GM19328 (cell line): ENCODE data around the gene CLEC2B.

ENCODE experiments used
- ATAC-seq: cut with Tn5 transposase; IDR thresholded peaks from one replicate; pipeline ENCODE4 v1.9.1; 2021; ENCODE audit warnings: mild to moderate bottlenecking, moderate library complexity; ENCODE audit not compliant: unreplicated experiment

The CLEC2B gene

GRCh38 chr12:9870286-9870866, 1.2 kb upstream of the CLEC2B start:
- no peak for ATAC-seq

- ATAC-seq: no peak
These were observed 225 bp downstream of the CLEC2B start for GRCh38 chr12:9868951-9869306.

- no peak for ATAC-seq
These were observed 798 bp downstream of the CLEC2B start for GRCh38 chr12:9868311-9868801.

DNA sequence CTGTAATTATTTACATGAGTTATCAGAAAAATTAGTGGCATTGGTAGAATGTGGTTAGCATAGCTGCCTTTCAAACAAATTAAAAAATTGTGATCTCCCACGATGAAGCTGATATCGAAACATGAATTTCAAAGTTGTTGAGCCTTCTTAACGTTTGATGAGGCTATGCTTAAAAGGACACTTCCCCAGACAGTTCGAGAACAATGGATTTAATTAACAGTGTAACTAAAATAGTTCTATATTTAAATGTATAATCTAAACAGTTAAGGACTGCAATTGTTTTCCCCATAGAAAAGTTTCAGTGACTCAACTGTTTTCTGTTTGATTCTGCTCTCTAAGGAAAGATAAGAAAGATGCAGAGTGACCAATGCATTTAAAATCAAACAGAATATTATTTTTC, 1.6 kb downstream of the CLEC2B start:
- no peak for ATAC-seq

DNA sequence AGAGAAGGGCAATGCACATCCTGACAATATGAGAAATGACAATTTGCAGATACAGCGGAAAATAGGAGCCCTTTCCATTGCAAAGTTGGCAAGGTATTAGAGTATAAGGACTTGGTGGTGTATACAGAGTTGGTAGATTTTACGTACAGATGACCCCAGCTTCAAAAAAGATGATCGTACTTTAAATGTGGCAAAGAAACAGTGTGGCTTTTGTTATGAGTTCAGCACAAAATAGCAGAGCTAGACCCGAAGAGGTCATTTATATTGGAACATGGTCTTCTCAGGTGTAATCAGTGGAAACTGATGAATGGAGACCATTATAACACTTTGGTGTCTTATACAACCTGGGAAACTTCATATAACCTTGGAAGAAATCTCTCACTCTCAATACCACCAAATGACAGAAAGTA, 2.3 kb downstream of the CLEC2B start:
- ATAC-seq: no peak

DNA sequence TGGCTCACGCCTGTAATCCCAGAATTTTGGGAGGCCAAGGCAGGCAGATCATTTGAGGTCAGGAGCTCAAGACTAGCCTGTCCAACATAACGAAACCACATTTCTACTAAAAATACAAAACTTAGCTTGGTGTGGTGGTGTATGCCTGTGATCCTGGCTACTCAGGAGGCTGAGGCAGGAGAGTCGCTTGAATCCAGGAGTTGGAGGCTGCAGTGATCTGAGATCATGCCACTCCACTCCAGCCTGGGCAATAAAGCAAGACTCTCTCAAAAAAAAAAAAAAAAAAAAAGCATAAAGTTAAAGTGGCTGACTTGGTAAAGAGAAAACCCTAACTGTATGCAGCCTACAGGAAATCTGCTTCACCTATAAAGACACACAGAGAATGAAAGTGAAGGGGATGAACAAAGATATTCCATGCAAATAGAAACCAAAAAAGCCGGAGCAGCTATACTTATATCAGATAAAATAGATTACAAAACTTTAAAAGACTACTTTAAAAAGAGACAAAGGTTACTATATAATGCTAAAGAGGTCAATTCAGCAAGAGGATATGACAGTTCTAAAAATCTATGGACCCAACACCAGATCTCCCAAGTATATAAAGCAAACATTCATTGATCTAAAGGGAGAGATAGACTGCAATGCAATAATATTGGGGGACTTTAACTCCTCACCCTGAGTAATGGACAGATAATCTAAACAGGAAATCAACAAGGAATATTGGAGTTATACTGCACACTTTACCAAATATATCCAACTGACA, 4.1 kb downstream of the CLEC2B start:
- ATAC-seq: no peak

GRCh38 chr12:9858135-9858534, 11.0 kb downstream of the CLEC2B start:
- no peak for ATAC-seq

DNA sequence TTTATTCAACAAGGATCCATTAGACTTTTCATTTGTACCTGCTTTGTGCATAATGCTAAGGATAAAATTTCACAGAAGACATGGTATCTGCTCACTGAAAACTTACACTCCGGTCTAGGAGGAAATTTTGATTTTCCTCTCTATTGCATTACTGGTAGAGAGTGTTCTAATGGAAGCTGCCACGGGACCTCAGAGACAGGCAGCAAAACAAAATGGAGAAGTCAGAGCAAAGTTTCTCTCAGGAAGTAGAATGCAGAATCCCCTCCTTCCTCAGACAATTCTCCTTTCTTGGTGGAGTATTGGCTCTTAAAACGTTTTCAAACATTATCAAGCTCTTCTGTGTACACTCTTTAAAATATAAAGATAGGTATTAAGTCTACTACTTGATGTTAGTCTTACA, 12.3 kb downstream of the CLEC2B start:
- no peak for ATAC-seq

GRCh38 chr12:9856151-9856550, 13.0 kb downstream of the CLEC2B start:
- no peak for ATAC-seq

DNA sequence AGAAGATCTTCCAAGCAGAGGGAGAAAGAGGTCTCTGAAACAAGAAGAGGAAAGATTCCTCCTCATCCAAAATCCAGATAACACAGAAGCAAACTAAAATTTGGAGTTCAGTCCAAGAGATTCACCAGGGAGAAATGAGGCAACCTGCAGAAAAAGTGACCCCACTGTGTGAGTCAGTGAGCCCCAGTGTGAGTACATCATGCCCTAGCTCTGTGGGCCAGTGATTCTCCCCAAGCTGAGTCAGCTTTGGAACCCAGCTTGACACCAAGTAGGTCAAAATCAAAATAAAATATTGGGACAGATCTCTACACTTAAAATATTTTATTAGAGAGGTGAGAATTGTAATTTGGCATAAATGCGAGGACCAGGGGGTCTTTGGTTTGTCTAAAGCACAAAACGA, 17.2 kb downstream of the CLEC2B start:
- no peak for ATAC-seq

DNA sequence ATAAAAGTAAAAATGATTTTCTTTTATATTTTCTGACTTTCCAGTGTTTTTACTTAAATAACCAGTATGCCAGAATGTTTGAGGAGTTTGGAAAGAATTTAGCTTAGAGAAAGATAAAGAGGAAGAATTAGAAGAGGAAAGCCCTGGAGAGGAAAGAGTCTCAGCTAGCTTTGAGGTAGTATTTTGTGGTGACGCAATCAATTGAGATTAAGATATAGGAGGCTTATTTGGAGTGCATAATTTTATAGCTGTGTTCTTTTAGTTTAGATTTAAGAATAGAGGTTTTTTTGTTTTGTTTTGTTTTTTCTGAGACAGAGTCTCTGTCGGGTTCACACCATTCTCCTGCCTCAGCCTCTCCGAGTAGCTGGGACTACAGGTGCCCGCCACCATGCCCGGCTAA, 18.1 kb downstream of the CLEC2B start:
- no peak for ATAC-seq

DNA sequence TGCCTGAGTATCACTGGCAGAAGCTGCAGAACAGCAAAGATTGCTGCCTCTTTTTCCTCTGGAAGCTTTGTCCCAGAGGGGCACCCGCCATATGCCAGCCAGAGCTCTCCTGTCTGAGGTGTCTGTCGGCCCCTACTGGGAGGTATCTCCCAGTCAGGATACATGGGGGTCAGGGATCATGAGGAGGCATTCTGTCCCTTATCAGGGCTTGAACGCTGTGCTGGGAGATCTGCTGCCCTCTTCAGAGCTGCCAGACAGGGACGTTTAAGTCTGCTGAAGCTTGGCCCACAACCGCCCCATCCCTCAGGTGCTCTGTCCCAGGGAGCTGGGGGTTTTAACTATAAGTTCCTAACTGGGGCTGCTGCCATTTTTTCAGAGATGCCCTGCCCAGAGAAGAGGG, 20.3 kb downstream of the CLEC2B start:
- no peak for ATAC-seq

- ATAC-seq: no peak
These were observed 25.7 kb downstream of the CLEC2B start for GRCh38 chr12:9843407-9843806.

DNA sequence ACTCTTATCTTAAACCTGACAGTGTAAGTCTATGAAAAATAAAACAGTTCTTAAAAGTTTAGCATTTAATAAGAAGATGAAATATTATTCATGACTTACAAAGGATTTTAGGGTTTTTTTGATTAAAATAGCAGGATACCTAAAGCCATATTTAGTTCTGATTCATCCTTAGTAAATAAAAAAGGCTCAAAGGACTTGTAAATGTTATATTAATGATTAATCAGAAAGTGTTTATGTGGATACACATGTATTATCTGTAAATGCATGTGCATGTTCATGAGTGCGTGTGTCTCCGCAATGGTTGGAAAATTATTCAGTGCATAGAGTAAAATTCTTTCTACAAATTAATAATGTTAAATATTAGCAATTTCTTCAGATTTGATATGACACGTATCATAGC, 37.4 kb downstream of the CLEC2B start:
- ATAC-seq: no peak

GRCh38 chr12:9829982-9830381, 39.2 kb downstream of the CLEC2B start:
- ATAC-seq: no peak

DNA sequence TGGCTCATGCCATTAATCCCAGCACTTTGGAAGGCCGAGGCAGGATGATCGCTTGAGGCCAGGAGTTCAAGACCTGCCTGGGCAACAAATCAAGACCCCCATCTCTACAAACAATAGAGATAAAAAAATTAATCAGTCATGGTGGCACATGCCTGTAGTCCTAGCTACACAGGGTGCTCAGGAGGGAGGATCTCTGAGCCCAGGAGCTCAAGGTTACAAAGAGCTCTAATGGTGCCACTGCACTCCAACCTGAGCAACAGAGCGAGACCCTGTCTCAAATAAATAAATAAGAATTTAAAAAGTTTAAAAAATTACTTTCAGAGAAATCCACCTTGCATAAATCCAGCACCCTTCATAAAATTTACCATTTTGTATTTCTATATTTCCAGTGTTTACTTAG, 39.7 kb downstream of the CLEC2B start:
- ATAC-seq: no peak

DNA sequence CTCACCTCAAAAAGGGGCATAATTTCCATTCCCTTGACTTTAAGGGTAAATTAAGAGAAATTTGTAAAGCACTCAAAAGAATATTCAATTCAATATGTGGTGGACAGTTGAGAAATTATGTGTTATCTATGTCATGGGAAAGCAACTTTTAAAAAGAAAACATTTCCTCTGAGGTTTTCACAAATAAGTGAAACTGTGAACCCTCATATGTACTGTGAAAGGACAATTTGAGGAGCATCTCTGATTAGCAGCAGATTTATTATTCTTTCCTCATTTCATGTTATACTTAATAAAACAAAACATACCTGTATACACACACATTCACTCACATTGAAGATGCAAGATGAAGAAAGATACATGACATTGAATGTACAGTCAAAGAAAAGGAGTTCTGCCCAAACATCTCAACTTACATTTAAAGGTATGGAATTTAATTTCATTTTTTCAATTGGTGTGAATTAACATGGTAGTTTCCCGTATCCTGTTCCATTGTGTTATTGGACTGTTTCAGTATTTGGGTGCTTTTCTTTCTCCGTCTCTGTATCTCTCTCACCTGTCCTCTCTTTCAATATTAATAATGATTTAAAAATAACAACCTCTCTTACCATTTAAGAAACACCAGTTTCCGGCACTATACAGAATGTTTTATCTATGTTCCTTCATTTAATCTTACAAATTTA, 41.8 kb downstream of the CLEC2B start, which contains the start of gene KLRF1:
Gene KLRF1, plus strand, starts transcription at position 273 of the 680 bp plus-strand sequence. Its CDS starts 64 bp downstream, at position 337.
- ATAC-seq: no peak

DNA sequence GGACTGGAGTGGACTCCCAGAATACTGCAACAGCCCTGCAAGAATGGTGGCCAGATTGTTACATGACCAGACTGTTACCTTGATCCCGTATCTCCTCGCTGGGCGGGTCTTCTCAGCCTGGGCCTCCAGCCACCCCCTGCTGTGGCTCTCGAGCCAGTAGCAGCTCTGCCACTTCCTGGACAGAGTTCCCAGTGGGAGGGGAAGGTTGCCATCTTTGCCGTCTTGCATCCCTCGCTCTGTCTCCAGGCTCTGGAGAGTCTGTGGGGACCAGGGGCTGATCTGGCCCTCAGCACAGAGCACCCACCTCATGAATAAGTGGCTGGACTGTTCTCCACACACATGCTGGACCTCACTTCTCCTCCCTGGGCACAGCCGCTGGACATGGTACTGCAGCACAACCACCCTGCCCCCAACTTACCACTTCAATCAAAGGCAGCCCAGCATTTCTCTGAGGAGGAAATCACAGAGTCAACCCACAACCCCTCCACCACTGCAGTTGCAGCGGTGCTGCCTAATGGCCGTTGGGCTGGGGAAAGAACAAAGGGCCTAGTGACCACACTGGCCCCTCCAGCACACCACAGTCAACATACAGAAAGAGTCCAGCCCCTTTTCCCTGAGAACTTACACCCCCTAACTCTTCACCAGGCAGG, 48.7 kb downstream of the CLEC2B start:
- no peak for ATAC-seq

GRCh38 chr12:9813821-9814798, 55.0 kb downstream of the CLEC2B start:
- peak; percentile 89 for ATAC-seq

GRCh38 chr12:9811621-9812020, 57.5 kb downstream of the CLEC2B start:
- ATAC-seq: no peak
